GM18526 (cell line): ENCODE results near the gene CEP41.

Experiments
- POLR2A ChIP-seq: IDR thresholded peaks from 3 replicates; pipeline ENCODE4 v1.6.1; 2011; ENCODE audit not compliant: insufficient read length; ENCODE audit errors: extremely low read depth

CEP41 gene

GRCh38 chr7:130435311-130435854, 5.4 kb downstream of the CEP41 start:
- TF ChIP-seq POLR2A = no peak

- TF ChIP-seq POLR2A = no peak
These were observed 7.5 kb downstream of the CEP41 start for GRCh38 chr7:130433301-130433700.

GRCh38 chr7:130432886-130433285, 7.9 kb downstream of the CEP41 start:
- TF ChIP-seq POLR2A = no peak

- TF ChIP-seq POLR2A = no peak
These were observed 9.8 kb downstream of the CEP41 start for GRCh38 chr7:130430841-130431666.

GRCh38 chr7:130430115-130430514, 10.7 kb downstream of the CEP41 start:
- no peak for TF ChIP-seq POLR2A

GRCh38 chr7:130429019-130429418, 11.8 kb downstream of the CEP41 start:
- no peak for TF ChIP-seq POLR2A

- no peak for TF ChIP-seq POLR2A
These were observed 14.3 kb downstream of the CEP41 start for GRCh38 chr7:130426564-130426963.

GRCh38 chr7:130425796-130426195, 15.0 kb downstream of the CEP41 start:
- TF ChIP-seq POLR2A = no peak

- TF ChIP-seq POLR2A = no peak
These were observed 17.2 kb downstream of the CEP41 start for GRCh38 chr7:130423501-130424037.

GRCh38 chr7:130421684-130422083, 19.1 kb downstream of the CEP41 start:
- no peak for TF ChIP-seq POLR2A

- TF ChIP-seq POLR2A = no peak
These were observed 19.8 kb downstream of the CEP41 start for GRCh38 chr7:130420943-130421578.

- no peak for TF ChIP-seq POLR2A
These were observed 21.2 kb downstream of the CEP41 start for GRCh38 chr7:130419658-130420057.

GRCh38 chr7:130418306-130418705, 22.5 kb downstream of the CEP41 start:
- no peak for TF ChIP-seq POLR2A

GRCh38 chr7:130417213-130417612, 23.6 kb downstream of the CEP41 start:
- no peak for TF ChIP-seq POLR2A

- no peak for TF ChIP-seq POLR2A
These were observed 25.8 kb downstream of the CEP41 start for GRCh38 chr7:130415006-130415405.

- TF ChIP-seq POLR2A = no peak
These were observed 27.6 kb downstream of the CEP41 start for GRCh38 chr7:130413201-130413600.
